GM19324 (cell line): Measurements from ENCODE around the gene PALM3.
"Not testable (repeated sequence)": the region's sequence is repeated elsewhere in the genome, so short reads cannot be mapped to it uniquely, and the experiment has no call there.

Source experiments
- ATAC-seq: cut with Tn5 transposase; IDR thresholded peaks from one replicate; pipeline ENCODE4 v1.9.1; 2021; ENCODE audit warnings: mild to moderate bottlenecking, moderate library complexity; ENCODE audit not compliant: unreplicated experiment, low FRiP score

The PALM3 gene

DNA sequence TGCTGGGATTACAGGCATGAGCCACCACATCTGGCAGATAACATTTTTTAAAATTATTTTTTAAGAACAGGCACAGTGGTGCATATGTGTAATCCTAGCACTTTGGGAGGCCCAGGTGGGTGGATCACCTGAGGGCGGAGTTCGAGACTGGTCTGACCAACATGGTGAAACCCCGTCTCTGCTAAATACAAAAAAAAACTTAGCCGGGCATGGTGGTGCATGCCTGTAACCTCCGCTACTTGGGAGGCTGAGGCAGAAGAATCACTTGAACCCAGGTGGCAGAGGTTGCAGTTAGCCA is 631 bp upstream of the PALM3 start:
- no peak for ATAC-seq

DNA sequence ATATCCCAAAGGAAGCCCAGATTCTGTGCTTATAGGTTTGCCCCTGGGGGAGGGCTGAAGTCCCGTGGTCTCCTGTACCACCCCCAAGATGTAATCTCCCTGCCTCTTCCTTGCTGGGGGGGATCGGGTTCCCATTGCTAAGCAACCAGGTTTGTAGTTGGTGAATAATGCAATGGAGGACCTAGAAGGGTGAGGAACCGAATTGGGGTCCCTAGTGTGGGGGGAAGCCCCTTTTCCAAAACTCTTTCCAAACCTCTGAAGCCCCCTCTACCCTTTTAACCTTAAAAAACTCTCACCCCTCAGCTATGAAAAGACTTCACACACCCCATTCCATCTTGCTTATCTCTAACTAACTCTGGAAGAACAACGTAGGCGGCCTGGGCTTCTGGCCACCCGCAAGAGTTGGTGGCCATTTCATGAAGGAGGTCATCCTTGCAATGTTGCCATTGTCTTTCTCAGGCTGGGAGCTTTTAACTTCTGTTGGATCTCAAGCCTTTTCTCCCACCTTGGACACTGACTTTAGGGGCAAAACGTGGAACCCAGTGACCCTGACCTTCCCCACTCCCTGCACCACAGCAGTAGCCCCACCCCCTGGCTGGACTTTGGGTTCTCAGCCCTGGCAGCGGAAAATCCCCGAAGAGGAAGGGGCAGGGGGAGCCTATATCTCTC is 661 bp downstream of the PALM3 start:
- ATAC-seq = no peak

DNA sequence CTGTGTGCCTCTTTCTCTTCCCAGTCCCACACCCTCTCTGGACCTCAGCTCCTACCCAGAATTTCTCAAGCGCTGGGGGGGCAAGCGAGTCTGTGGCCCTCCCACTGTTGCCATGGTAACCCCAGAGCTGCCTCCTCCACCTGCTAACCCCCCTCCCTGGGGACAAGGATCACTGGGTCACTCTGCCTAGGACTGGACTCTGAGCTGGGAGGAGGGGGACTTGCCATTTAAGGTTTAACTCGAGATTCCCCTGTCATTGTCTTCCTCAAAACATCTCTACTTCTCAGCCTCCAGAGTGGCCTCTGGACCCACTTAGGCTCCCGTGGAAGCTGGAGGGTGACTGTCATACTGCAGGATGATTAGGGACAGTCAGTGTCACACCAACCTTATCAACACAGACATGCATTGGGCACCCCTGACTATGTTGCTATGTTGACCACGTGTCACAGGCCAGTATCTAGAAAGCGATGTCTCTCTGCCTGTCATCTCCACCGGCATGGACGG is 2.2 kb downstream of the PALM3 start:
- no peak for ATAC-seq

DNA sequence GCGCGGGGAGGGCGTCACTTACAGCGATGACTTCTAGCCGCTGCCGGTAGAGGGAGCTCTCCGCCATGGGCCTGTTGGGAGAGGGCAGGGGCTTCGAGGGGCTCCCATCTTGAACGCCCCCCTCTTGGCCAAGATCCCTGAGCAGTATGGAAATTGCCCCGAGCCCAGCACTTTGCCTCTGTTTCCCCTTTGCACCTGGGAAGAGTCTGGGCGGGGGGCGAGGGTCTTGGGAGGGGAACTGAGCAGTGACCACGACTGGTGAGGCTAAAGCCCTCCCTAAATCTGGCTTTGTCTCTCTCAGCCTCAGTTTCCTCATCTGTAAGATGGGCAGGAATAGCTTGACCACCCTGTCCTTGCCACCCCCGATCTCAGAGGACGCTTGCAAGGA is 2.8 kb downstream of the PALM3 start:
- ATAC-seq = no peak

DNA sequence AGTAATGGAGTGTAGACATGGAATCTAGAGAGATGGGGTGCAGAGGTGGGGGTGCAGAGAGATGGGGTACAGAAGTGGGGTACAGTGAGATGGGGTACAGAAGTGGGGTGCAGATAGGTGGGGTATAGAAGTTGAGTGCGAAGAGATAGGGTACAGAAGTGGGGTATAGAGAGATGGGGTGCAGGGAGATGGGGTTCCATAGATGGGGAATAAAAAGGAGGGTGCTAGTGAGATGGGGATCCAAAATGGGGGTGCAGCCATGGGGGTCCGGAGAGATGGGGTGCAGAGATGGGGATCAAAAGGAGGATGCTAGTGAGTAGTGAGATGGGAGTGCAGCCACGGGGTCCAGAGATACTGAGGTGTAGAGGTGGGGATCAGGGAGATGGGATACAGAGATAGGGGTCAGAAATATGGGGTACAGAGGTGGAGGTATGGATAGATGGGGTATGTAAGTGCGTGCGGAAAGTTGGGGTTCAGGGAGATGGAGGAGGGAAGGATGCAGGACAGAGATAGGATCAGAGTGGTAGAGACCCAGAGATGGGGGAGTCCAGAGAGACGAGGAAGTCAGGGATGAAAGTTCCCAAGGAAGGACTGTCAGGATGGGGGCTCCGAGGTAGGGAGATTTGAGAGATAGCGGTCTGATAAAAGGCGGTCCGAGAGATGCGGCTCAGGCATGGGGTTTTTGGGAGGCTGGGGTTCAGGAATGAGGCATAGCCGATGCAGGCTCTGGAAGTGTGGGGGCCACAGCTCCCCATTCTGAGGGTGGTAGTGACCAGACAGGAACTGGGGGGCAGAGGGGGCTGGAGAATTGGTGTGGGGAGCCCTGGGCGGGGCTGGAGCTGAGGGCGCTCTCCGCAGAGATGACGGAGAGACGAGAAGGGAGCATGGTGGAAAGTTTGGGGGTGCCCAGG is 3.4 kb downstream of the PALM3 start:
- no peak for ATAC-seq

DNA sequence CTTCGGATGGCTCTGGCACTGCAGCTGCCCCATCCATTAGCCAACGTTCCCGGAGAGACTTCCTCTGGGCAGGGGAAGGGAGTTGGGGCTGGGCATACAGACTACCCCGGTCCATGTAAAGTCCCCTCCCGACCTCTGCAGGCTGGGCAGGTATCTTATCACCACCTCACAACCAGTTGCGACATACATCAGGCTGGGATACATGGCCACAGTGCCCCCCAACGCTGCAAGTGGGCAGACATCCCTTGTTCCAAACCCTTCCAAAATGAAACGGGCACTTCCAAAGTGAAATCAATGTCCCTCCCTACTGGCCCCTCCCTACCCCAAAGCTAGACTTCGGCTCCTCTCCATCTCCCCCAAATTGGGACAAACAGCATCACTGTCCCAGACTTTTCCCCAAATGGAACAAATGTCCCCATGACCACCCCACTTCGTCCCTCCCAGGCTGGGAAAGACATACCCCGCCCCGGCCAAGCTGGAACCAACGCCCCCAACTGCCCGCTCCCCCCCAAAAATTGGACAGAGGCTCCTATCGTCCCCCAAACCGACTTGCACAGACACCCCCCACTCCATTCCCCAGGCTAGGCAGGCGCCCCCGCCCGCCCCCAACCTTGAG is 5.0 kb downstream of the PALM3 start:
- no peak for ATAC-seq

DNA sequence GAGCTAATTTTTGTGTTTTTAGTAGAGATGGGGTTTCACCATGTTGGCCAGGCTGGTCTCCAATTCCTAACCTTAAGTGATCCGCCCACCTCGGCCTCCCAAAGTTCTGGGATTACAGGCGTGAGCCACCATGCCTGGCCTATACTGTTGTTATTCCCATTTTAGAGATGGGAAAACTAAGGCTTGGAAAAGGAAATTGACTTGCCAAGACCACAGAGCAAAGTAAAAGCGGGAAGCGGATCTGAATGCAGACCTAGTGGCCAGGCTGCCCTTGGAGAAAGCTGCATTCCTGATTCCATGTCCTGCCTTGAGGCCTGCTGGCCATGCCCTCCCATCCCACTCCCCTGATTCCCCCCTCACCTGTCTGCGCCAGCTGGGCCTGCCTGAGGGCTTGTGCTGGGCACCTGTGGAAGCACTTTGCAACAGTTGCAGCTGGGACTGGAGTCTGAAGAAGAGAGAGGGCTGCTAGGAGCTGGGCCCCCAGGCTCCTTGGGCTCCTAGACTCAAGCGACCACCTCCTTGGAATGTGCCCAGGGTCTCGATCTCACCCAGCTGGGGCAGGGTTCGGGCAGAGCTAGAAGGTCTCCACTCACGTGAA is 5.7 kb downstream of the PALM3 start:
- ATAC-seq = no peak

DNA sequence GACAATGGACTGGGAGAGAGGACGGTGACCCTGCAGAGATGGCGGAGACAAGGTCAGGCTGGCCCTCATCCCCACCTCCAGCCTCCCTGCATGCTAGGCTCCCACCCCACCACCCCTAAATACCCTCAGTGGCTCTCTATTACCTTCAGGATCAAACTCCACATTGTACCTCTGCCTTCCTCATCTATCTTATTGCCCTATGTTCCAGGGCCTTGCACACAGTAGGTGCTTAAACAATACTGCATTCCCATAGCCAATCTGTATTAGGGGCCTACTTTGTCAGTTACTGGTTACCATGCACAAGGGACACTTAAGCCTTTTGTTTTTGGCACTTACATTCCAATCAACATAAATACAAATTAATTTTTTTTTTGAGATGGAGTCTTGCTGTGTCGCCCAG is 6.5 kb downstream of the PALM3 start:
- no peak for ATAC-seq

DNA sequence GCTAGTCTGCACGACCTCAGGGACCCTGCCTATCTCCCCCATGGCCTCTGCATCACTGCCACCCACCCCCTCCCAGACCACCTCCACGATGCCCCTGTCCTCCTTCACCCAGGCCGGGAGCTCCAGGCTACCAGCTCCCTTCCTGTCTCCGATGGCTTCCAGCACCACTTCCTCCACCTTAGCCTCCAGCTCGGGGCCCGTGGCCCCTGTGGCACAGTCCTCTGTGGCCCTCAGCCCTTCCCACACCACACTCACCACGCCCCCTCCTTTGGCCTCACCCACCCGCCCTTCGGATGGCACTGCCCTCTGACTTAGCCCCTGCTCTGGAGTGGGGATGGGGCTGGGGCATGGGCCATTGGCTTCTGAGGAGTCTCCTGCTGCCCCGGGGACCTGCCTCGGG is 7.2 kb downstream of the PALM3 start:
- ATAC-seq = no peak

DNA sequence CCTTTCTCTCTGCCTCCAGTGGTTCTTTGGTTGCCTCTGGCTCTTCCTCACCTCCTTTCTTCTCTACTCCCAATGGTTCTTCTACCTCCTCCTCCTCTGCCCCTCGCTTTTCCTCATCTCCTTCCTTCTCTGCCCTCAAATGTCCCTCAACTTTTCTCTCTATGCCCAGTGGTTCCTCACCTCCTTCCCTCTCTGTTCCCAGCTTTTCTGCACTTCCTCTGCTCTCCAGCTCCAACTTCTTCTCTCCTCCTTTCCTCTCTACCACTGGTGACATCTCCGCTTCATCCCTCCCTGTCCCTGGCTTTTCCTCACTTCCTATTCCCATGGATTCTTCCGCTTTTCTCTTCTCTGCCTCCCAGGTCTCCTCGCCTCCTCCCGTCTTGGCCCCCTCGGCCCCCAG is 7.8 kb downstream of the PALM3 start:
- no peak for ATAC-seq

DNA sequence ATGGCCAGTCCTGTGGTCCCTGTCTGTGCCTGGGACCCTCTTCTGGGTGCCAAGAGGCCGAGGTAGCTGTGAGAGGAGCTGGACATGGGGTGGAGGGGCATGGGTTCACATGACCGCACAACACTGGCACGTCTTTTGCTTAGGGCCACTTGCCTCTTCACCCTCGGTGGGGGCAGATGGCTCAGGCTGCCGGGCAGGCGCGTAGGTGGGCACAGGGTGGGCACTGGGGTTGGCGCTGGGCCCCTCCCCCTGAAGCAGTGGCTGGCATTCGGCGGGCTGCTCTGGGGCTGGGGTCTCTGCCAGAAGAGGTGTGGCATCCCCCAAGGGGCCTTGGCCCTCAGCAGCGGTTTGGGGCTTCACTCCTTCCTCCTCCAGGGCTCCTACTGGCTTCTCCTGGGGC is 8.4 kb downstream of the PALM3 start:
- no peak for ATAC-seq

DNA sequence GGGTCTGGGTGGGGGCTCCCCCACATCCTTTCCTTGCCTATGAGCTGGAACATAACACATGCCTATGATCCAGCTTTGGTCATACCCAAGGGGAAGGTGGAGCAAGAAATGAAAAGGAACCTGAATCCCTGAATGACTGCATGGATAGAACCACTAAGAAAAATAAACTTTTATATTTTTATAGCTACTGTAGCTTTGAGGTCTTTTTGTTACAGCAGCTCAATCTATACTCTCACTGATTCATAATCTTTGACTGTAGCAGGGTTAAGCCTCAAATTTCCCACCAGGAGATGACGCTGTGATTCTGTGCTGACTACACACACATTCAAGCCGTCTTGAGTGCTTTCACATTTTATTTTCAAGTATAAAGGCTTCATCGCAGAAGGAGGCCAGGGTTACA is 8.8 kb downstream of the PALM3 start:
- no peak for ATAC-seq

DNA sequence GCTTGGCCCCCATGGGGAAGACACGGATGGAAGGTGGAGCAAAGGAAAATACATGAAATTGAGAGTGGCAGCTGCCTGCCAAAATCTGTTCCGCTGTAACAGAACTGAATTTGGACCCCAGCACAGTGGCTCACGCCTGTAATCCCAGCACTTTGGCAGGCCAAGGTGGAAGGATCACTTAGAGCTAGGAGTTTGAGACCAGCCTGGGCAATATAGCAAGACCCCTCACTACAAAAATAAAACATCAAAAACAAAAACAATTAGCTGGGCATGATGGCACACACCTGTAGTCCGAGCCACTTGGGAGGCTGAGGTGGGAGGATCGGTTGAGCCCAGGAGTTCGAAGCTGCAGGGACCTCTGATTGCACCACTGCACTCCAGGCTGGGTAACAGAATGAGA is 9.4 kb downstream of the PALM3 start:
- no peak for ATAC-seq

DNA sequence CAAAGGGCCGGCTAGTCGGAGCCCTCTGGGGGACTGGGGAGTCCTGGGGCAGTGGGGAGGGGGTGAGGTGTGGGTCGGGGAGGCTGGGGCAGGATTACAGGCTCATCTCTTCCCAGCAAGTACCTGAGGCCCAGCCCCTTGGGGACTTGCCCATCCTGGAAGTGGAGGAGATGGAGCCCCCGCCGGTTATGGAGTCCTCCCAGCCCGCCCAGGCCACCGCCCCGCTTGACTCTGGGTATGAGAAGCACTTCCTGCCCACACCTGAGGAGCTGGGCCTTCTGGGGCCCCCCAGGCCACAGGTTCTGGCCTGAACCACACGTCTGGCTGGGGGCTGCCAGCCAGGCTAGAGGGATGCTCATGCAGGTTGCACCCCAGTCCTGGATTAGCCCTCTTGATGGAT is 9.9 kb downstream of the PALM3 start:
- ATAC-seq = no peak

DNA sequence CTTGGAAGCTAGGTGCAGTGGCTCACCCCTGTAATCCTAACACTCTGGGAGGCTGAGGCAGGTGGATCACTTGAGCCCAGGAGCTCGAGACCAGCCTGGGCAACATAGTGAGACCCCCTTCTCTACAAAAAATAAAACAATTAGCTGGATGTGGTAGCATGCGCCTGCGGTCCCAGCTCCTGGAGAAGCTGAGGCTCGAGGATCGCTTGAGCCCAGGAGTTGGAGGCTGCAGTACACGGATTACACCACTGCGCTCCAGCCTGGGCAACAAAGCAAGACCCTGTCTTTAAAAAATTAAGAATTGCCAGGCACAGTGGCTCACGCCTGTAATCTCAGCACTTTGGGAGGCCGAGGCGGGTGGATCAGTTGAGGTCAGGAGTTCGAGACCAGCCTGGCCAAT is 10.9 kb downstream of the PALM3 start:
- not testable (repeated sequence) for ATAC-seq

DNA sequence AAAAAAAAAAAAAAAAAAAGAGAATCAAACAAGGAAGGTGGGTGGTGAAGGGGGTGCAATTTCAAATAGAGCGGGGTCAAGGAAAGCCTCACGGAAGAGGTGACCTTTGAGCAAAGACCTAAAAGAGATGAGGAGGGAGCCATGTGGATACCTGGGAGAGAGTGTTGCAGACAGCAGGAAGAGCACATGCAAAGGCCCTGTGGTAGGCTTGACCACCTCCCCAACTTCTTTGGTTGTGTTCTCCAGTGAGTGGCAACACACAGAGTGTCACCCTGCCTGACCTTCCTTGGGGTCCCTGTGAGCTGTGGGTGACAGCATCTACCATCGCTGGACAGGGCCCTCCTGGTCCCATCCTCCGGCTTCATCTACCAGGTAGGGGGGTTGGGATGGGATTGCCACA is 11.4 kb downstream of the PALM3 start:
- no peak for ATAC-seq

DNA sequence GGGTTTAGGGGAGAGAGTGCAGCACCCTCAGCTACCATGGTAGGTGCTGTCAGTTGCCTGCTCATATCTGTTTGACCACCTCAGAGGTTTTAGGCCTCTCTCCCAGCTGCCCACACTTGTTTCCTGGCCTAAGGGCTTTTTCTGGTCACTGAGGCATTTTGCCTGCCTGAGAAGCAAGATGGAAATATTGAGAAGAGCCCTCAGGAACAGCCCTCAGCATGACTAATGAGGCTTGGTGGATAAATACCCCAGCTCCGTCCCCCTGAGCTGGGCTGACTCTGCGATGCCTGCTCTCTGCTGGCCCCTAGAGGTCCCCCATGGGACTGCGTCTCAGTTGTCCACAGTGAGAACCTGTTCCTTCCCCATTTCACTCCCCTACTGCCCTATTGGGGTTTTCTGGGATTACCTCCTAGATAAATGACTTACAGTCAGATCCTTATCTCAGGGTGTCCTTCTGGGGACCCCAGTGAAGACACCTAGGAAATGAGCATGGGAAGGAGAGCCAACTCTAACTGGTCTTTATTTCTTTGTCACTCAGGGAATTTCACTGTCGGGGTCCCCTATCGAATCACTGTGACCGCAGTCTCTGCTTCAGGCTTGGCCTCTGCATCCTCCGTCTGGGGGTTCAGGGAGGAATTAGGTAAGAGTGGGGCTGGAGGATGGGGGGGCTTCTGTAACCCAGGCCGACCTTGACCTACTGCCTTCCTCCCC is 13.3 kb downstream of the PALM3 start:
- no peak for ATAC-seq

DNA sequence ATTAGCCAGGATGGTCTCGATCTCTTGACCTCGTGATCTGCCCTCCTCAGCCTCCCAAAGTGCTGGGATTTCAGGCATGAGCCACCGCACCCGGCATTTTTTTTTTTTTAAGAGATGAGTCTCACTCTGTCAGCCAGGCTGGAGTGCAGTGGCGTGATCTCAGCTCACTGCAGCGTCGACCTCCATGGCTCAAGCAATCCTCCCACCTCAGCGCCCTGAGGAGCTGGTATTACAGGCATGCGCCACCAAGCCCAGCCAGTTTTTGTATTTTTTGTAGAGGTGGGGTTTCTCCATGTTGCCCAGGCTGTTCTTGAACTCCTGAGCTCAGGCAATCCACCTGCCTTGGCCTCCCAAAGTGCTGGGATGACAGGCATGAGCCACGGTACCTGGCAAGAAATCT is 14.0 kb downstream of the PALM3 start:
- not testable (repeated sequence) for ATAC-seq

DNA sequence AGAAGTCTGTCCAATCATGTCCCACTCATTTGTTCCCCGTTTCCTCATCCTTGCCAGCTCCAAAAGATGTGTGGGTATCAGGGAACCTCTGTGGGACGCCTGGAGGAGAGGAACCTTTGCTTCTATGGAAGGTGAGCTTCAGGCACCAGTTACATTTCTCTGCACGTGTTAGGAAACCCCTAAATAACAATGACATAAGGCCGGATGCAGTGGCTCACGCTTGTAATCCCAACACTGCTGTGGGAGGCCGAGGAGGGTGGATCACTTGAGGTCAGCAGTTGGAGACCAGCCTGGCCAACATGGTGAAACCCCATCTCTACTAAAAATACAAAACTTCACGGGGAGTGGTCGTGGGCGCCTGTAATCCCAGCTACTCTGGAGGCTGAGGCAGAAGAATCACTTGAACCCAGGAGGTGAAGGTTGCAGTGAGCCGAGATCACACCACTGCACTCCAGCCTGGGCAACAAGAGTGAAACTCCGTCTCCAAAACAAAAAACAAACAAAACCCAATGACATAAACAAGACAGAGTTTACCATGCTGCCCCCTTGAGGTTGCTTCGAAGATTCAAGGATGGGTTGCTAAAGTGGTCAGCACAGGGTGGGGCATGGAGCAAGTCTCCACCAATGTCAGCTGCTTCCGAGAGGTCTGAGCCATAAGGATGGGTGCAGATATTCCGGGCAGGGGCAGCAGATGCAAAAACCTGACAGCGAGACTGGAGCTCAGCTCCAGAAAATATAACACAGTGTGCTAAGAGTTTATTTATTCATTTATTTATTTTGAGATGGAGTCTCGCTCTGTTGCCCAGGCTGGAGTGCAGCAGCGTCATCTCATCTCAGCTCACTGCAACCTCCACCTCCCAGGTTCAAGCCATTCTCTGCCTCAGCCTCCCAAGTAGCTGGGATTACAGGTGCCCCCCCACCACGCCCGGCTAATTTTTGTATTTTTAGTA is 18.9 kb downstream of the PALM3 start:
- not testable (repeated sequence) for ATAC-seq

DNA sequence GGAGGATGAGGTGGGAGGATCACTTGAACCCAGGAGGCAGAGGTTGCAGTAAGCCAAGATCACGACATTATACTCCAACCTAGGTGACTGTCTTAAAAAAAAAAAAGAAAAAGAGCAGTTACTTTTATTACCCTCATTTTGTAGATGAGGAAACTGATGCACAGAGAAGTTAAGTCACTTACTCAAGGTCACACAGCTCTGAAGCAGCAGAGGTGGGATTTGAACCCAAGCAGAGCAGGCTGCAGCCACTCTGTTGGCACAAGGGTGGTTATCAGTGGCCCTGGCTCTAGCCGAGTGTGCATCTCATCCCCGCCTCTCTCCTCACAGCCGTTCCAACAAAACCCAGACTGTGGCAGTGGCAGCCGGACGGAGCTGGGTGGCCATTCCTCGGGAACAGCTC is 22.7 kb downstream of the PALM3 start:
- no peak for ATAC-seq
